Head of caudate nucleus (tissue), 42 donors: ENCODE measurements around the gene CEP19.
"Not testable (repeated sequence)": the region's sequence is repeated elsewhere in the genome, so short reads cannot be mapped to it uniquely, and the experiment has no call there.

ENCODE experiments used
- DNase-seq, 42 donors: peaks; one replicate each; pipeline versions ENCODE4 v3.0.0 to v3.0.0-alpha.2; 2020 to 2021; ENCODE audit warnings: mixed read lengths in 7 of 42
- intact Hi-C: fragments of 100-400 bp; cut with DNase I; formaldehyde crosslinking; loops from one replicate; pipeline ENCODE4 v1.15.0; 2022

The CEP19 gene, protein sequence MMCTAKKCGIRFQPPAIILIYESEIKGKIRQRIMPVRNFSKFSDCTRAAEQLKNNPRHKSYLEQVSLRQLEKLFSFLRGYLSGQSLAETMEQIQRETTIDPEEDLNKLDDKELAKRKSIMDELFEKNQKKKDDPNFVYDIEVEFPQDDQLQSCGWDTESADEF

DNA sequence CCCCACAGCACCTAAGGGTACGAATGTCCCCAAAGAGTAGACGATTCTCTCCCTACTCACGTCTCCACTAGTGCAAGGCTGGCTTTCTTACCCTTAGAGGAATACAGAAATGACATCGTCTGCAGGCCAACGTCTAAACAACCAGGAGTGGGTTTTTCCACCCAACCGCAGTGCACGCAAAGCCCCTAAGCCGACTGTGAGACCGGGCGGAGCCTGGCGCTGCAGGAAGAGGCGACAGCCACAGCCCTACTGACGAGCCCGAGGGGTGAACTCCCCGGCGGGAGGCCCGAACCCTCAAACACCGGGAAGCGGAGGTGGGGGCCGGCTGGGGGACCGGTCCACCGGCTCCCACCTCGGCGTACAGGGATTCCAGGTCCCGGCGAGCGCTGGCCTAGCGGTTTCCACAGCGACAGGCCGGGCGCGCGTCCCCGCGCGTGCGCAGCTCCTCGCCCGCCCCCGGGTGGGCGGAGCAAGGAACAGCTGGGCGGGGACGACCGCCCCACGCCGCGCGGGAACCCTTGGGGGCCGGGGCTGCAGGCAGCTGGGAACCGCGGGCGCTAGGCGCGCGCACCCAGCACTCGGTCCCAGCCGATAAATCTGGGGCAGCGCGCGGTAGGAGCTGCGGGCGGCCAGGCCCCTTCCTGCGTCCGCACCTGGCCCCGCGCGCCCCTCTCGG, at the start of gene CEP19, which contains the start of gene PIGX:
CEP19 (minus strand) TSS at position 413 of the 676 bp plus-strand sequence. CDS start 3,593 bp downstream, outside the sequence.
PIGX (plus strand) TSS at position 540 of the 676 bp plus-strand sequence.
- peak; percentile 73 to 96 (median 90) for DNase-seq
- intact Hi-C loops: loop anchor here (1.0 to 10.0 kb wide), 2 partner anchors 27 to 153 kb away; partner anchors contain the start of genes PAK2 and SENP5

DNA sequence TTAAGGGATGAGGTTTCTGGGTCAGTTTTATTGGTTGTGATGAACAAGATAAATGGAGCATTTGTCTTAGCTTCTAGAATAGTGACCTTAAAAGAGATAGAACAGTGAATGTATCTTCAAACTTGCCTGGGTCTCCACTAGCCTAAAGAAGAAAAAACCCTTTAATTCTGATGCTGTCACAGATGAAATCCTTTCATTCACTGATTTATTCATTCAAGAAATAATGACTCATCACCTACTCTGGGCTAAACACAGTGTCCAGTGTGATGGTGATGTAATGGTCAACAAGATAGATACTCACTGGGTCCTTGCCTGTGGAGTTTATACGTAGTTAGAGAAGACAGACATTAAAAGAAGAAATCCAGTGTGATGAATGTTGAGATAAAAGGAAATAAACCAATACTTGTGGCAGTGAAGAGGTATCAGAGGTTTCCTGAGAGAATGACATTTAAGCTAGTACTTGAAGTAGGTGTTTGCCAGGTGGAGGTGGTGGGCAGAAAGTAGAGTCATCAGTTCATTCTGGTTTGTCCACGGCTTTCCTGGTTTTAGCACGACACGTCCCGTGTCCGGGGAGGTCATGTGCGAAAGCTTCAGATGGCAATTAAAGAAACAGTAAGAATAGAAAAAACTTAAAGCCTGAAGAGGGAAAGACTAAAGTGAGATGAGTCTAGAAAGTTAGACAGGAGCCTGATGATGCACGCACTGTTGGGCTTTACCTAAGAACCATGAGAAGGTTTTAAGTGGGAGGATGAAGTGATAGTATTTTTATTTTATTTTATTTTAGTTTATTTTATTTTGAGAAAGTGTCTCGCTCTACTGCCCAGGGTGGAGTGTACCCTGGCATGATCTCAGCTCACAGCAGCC, 46.1 kb upstream of the CEP19 start:
- DNase-seq: peak in 4 of 42 donors; percentile 18 to 54 (median 32)
- intact Hi-C loops: no loop called here

DNA sequence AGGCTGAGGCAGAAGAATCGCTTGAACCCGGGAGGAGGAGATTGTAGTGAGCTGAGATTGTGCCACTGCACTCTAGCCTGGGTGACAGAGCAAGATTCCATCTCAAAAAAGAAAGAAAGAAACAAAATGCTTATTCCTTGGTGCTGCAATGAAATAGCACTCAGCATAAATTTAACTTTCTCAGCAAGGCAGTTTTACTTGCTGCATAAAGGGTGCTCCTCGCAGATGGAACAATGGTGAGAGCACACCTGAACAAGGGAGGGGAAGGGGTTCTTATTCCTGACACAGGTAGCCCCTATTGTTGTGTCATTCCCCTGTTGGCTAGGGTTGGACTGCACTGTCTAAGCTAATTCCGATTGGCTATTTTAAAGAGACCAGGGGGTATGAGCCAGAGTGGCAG, 44.7 kb upstream of the CEP19 start:
- no peak for DNase-seq
- intact Hi-C loops: no loop called here

DNA sequence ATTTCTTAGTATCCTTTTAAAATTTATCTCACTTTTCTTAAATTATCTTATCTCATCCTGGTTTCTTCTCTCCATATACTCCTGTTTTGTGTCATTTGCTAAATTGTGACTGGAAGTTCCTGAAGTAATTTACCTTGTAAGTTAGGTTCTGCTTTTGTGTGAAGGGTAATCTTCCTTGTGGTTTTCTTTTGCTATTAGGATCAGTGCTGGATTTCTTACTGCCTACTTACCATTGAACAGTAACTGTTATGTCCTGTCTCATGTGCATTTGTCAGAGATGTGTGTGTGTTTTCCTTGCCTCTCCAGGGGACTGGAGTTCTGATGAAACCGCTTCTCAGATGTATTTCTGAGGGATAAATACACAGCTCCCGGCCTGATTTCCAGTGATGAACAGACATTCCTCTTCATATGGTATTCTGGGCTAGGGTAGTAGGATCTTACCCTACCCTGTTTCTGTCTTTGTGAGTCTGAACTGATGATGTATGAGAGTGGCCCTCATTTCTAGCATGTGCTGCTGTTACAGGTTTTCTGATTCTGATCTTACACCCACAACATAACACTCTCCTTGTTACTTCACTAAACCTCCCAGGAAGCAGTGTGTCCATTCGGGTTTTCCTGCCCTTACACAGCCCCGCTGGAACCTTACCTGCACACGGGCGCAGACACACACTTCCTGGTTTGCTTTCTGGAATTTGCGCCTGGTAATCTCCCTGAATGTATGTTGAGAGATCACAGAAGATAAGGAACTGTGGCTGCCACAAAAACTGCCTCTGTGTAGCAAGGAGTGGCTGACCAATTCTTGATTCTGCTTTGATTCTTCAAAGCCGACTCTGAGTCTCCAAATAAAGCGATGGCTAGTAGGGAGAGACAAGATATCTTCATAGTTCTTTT, 42.3 kb upstream of the CEP19 start:
- DNase-seq: no peak
- intact Hi-C loops: no loop called here

DNA sequence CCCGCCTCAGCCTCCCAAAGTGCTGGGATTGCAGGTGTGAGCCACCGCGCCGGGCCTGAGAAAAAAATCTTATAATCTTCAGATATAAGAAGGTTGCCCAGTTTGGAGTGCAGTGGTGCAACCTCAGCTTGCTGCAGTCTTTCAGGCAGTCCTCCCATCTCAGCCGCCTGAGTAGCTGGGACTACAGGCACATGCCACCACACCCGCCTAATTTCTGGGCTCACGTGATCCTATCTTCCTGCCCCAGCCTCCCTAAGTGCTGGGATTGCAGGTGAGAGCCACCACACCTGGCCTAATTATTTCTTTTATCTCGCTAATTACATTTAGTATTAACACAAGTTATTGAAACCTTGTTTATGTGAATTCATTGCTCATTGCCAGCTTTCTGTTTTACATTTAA, 41.2 kb upstream of the CEP19 start:
- intact Hi-C loops: no loop called here

DNA sequence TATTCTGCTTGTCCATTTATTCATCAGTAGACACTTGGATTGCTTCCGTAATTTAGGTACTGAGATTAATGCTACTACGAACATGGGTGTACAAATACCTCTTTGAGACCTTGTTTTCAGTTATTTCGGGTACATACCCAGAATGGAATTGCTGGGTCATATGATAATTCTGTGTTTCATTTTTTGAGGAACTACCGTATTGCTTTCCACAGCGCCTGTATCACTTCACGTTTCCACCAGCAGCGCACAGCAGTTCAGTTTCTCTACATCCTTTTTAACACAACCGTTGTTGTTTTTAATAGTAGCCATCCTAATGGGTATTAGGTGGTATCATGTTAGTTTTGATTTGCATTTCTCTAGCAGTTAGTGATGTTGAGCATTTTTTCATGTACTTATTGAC, 37.1 kb upstream of the CEP19 start:
- intact Hi-C loops: no loop called here

More for the DNA sequence above, 41.2 kb upstream of the CEP19 start:
- DNase-seq: no peak

DNA sequence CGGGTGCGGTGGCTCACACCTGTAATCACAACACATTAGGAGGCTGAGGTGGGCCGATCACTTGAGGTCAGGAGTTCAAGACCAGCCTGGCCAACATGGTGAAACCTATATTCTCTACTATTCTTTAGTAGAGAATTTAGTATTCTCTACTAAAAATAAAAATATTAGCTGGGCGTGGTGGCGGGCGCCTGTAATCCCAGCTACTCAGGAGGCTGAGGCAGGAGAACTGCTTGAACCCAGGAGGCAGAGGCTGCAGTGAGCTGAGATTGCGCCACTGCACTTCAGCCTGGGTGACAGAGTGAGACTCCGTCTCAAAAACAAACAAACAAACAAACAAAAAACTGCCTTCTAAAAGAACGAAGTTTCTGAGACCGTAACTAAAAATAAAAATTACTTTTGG, 31.5 kb upstream of the CEP19 start:
- DNase-seq, intact Hi-C loops: not testable (repeated sequence)

More for the DNA sequence above, 37.1 kb upstream of the CEP19 start:
- no peak for DNase-seq

DNA sequence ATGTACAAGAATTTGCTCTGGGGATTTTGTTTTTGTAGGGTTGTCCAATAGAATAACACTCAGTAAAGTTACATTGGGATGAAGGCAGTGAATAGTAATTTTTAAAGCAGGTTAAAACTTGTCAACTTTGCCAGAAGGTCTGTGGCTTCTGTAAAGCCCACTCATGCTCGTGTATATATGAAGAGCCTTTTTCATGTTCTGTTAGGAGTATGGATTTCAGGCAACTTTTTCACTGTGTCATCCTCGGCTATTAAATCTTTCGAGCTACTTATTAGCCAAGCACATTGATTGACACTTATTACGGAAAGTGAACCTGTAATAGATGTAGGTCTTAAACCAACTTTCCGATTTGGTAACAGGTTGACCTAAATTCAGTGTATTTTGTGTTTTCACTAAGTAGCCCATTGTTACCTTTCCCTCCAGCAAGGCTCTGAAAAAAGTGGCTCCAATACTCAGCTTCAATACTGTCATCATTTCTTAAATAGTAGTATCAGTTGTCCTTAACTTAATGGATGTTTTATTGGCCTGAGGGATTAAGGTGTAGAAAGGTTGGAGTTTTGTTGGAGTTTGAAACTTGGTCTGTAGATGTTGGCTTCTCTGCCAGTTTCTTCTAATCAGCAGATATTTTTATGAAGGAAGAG, 29.3 kb upstream of the CEP19 start:
- no peak for DNase-seq
- intact Hi-C loops: no loop called here

DNA sequence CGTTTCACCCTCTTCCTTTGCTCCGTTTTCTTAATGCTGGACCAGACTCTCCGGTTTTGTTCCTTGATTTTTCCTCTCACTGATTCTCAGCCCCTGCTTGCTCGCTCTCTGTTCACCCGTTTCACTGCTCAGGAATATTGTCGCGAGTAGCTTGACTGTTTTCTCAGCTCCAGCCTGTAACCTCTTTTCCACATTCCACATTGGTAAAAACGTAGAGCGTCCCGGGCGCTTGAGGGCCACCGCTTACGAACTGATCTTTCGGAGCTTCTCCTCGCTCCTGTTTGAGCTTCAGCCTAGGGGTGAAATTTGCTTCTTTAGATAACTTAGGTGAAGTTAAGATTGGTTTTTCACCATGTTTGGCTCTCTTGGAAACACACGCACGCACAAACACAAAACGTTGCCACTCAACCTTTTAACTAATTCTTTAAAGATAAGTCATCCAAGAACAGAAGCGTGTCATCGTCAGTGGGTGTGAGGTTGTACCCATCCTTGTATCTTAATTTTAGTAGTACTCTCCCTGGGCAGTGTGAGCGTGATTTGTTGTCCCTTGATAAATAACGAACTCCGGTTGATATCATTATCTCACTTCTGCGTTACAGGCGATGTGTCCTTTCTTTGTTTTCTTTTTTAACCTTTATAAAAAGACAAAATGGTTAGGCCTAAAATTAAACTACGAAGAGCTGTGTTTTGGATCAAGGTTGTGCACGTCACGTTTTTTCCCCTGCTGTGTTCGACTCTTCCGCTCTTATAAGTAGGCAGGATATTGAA, 28.6 kb upstream of the CEP19 start:
- intact Hi-C loops: no loop called here
- DNase-seq: peak in 34 of 42 donors; percentile 16 to 60 (median 37)

DNA sequence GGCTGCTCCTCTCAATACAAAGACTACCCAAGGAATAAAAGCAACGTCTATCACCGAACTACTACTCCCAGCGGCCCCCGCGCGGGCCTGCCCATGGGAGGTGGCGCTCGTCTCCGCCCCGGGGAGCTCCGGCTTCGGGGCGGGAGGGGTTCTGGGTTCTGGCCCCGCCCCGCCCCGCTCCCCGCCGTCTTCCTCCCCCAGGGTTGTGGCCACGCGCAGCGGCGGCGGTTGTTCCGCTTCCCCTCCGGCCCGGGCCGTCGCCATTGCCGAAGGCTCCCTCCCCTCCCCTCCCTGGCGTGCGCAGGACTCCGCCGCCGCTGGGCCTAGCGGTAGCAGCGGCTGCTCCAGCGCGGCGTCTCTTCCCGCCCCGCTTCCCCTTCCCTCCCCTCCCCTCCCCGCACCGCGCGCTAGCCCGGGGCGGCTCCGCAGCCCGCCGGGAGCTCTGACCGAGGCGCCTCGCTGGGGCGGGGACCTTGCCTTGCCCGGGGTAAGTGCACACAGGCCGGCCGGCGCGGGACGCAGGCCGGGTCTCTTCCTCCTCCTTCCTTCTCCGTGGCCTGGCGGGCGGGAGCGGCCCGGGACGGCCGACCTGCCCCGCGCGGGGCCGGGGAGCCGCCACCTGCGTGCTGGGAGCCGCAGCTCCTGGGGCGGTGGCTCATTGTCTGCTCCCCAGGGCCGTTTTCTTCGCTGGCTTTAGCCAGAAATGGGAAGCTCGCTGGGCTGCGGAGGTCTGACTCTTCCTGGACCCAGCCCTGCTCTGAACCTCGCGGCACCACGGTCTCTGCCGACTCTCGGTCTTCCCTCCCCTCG, 27.8 kb upstream of the CEP19 start, which contains the start of gene PAK2:
PAK2 (plus strand) TSS at position 187 of the 810 bp plus-strand sequence. CDS start 42,790 bp downstream, outside the sequence.
- intact Hi-C loops: loop anchor here (1.0 to 5.0 kb wide), 2 partner anchors 28 to 202 kb away; partner anchors contain the start of genes CEP19, NCBP2 and PIGX
- DNase-seq: peak; percentile 90 to 98 (median 96)

DNA sequence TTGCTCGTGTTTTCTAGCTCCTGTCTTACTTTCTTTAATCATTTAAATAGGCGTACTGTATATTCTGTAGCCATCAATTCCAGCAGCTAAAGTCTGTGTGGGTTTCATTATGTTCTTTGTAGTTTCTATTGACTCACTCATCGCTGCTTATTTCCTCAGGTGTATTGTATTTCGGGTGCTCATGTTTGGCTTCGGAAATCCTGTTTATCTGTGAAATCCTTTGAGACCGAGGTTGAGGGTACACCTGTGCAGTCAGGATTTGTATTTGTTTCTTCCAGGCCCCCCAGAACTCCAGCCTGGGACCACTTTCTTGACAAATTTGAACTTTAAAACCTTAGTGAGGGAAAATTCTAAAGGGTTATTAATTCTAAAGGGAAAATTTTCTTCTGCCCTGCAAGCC, 25.6 kb upstream of the CEP19 start:
- DNase-seq: no peak
- intact Hi-C loops: loop anchor here (5.0 kb wide), 1 partner anchor 205 kb away; the partner anchor contains the start of gene NCBP2

DNA sequence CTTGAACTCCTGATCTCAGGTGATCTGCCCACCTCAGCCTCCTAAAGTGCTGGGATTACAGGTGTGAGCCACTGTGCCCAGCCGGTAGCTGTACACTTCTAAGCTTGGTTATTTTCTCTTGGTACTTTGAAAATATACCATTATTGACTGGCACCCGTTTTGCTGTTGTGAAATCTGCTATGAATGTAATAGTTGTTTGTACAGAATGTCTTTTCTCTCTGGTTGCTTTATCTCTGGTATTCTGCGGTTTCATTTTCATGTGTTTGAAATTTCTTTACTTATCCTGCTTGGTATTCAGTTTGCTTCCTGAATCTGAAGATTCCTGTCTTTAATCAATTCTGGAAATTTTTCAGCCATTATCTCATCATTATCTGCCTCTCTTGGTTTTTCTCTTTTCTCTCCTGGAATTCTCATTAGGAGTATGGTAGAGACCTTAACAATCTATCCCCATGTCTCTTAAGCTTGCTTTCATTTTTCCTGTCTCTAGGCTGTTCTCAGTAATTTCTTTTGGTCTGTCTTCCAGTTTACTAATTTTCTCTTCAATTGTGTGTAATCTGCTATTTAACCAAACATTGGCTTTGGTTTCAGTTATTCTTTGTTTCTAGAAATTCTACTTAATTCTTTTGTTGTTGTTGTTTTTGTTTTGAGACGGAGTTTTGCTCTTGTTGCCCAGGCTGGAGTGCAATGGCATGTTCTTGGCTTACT, 24.8 kb upstream of the CEP19 start:
- intact Hi-C loops: loop anchor here (5.0 kb wide), 1 partner anchor 205 kb away; the partner anchor contains the start of gene NCBP2
- no peak for DNase-seq

DNA sequence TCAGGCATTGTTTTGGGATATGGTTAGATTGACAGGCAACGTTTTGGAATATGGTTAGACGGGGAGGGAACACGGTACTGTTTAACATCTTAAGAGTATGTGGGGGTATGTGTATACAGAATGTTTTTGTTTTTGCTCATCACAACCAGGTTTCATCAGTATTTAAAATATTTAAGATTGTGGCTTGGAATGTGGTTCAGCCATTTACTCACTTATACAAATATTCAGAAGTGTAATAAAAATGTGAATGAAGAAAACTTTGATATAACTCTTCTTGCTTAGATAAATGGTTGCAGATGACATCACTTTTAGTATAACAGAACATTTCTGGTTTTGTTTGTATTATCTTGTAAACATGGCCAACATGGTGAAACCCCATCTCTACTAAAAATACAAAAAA, 23.7 kb upstream of the CEP19 start:
- intact Hi-C loops: loop anchor here (5.0 kb wide), 1 partner anchor 207 kb away; the partner anchor contains the start of gene NCBP2

DNA sequence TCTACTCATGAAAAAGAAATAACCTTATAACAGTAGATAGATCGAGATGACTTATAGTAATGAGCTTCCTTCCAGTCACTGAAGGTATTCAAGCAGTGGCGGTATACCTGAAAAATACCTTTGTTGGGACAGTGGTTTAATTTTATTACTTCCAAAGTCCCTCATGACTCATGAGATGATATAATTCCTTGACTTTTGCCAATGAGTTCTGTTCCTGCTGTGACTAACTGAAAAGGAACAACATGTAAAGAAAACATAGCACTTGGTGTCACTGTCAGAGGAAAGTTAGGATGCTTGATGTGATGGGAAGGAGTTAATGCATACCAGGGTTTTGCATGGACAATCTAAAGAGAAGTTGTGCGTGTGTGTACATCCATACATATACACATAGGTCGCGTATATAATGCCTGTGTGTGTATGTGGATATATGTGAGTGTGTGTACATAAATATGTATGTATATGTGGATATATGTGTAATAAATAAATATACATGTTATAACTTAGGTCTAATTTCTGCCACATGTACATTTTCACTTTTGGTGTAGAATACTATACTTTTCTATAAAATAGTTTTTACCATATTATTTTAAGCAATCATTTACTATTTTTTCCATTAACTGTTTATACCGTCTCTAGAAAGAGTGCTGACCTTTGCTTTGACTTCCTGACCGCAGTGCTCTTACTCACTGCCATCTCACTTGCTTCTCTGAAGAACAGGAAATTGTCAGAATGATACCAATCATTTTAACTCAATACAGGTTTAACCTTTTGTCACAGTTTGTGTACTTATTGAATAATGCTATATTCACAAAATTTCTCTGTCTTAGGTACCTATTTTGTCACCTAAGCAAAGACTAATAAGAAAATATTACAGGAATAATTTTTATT, 15.0 kb upstream of the CEP19 start:
- intact Hi-C loops: no loop called here
- no peak for DNase-seq

More for the DNA sequence above, 23.7 kb upstream of the CEP19 start:
- no peak for DNase-seq

DNA sequence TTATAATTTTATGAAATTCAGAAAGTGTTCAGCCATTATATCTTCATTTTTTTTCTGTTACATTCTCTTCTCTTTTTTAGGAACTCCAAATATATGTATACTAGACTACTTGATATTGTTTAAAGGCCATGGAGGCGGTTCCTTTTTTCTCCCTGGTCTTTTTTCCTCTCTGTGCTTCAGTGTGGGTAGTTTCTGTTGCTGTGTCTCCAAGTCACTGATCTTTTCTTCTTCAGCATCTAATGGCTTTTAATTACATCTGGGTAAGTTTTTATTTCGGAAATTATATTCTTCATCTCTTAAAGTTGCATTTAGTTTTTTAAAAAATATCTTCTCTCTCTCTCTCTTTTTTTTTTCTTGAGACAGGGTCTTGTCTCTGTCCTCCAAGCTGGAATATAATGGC, 9.0 kb upstream of the CEP19 start:
- intact Hi-C loops: no loop called here
- DNase-seq: no peak
